Trophoblast cell (in vitro differentiated cells and primary cell): ENCODE measurements around the gene DYRK1A.

ENCODE experiments used
- DNase-seq, 2 donors: peaks; one replicate each; pipeline ENCODE4 v3.0.0-alpha.2; 2016
- H2AFZ ChIP-seq: 2 replicates; pipeline ENCODE4 v1.6.1; 2013; ENCODE audit warnings: low read length, moderate library complexity, mild to moderate bottlenecking; ENCODE audit not compliant: insufficient read depth, poor library complexity
- H2AK5ac ChIP-seq: 2 replicates; pipeline ENCODE4 v1.6.1; 2013; ENCODE audit warnings: mild to moderate bottlenecking, low read length
- H2BK120ac ChIP-seq: 2 replicates; pipeline ENCODE4 v1.6.1; 2013; ENCODE audit warnings: low read length, mild to moderate bottlenecking, moderate library complexity; ENCODE audit not compliant: insufficient read depth, poor library complexity
- H2BK12ac ChIP-seq: 2 replicates; pipeline ENCODE4 v1.6.1; 2013; ENCODE audit warnings: mild to moderate bottlenecking, low read length, moderate library complexity
- H2BK5ac ChIP-seq: 2 replicates; pipeline ENCODE4 v1.6.1; 2013; ENCODE audit warnings: low read length, low read depth, moderate library complexity, mild to moderate bottlenecking; ENCODE audit not compliant: poor library complexity
- H3K14ac ChIP-seq: 2 replicates; pipeline ENCODE4 v1.6.1; 2013; ENCODE audit warnings: mild to moderate bottlenecking, low read length
- H3K18ac ChIP-seq: 2 replicates; pipeline ENCODE4 v1.6.1; 2013; ENCODE audit warnings: mild to moderate bottlenecking, low read length
- H3K23ac ChIP-seq: 2 replicates; pipeline ENCODE4 v1.6.1; 2013; ENCODE audit warnings: low read length
- H3K27ac ChIP-seq: 2 replicates; pipeline ENCODE4 v1.5.1; 2013; ENCODE audit warnings: low read depth, mild to moderate bottlenecking, inconsistent platforms, low read length, moderate library complexity
- H3K27me3 ChIP-seq: 2 replicates; pipeline ENCODE4 v1.6.1; 2013; ENCODE audit warnings: inconsistent platforms, mild to moderate bottlenecking, low read length, moderate library complexity; ENCODE audit not compliant: insufficient read depth
- H3K36me3 ChIP-seq, 2 experiments: 1 replicate in 1 of 2; 2 replicates in 1 of 2; pipeline ENCODE4 v1.6.1; 2013; ENCODE audit warnings: low read length in 2 of 2, mild to moderate bottlenecking in 2 of 2, moderate library complexity in 1 of 2; ENCODE audit not compliant: insufficient read depth in 2 of 2, control insufficient read depth in 1 of 2
- H3K4ac ChIP-seq: 2 replicates; pipeline ENCODE4 v1.6.1; 2013; ENCODE audit warnings: low read depth, mild to moderate bottlenecking, low read length, moderate library complexity
- H3K4me1 ChIP-seq, 2 experiments: 1 replicate in 1 of 2; 2 replicates in 1 of 2; pipeline ENCODE4 v1.6.1; 2013; ENCODE audit warnings: low read length in 2 of 2, mild to moderate bottlenecking in 2 of 2, moderate library complexity in 1 of 2; ENCODE audit not compliant: insufficient read depth in 2 of 2, control insufficient read depth in 1 of 2
- H3K4me2 ChIP-seq: 2 replicates; pipeline ENCODE4 v1.6.1; 2013; ENCODE audit warnings: inconsistent platforms, mild to moderate bottlenecking, low read length, moderate library complexity
- H3K4me3 ChIP-seq: 2 replicates; pipeline ENCODE4 v1.5.1; 2013; ENCODE audit warnings: mild to moderate bottlenecking, low read depth, low read length, inconsistent platforms
- H3K79me1 ChIP-seq: one replicate; pipeline ENCODE4 v1.6.1; 2013; ENCODE audit warnings: low read length
- H3K79me2 ChIP-seq: 2 replicates; pipeline ENCODE4 v1.6.1; 2013; ENCODE audit warnings: low read length, mild to moderate bottlenecking; ENCODE audit not compliant: control insufficient read depth, insufficient read depth, poor library complexity
- H3K9ac ChIP-seq: 2 replicates; pipeline ENCODE4 v1.6.1; 2013; ENCODE audit warnings: mild to moderate bottlenecking, low read length
- H3K9me3 ChIP-seq: 2 replicates; pipeline ENCODE4 v1.6.1; 2013; ENCODE audit warnings: low read depth, mild to moderate bottlenecking, control low read depth, inconsistent platforms, low read length; ENCODE audit not compliant: insufficient read depth
- H4K12ac ChIP-seq: 2 replicates; pipeline ENCODE4 v1.6.1; 2013; ENCODE audit warnings: low read depth, mild to moderate bottlenecking, low read length, moderate library complexity
- H4K8ac ChIP-seq: 2 replicates; pipeline ENCODE4 v1.6.1; 2013; ENCODE audit warnings: low read depth, mild to moderate bottlenecking, low read length, moderate library complexity
- H4K91ac ChIP-seq: one replicate; pipeline ENCODE4 v1.6.1; 2013; ENCODE audit warnings: low read depth, mild to moderate bottlenecking, low read length, moderate library complexity
- WGBS: extraction: QIAGEN DNeasy Blood & Tissue Kit; methylation state at CpG from one replicate; pipeline ENCODE4 v1.1.7; 2013; ENCODE audit warnings: missing lambda C conversion rate; ENCODE audit not compliant: insufficient read length, insufficient coverage; ENCODE audit errors: extremely low coverage; 5-methylcytosine and 5-hydroxymethylcytosine counted together

Gene DYRK1A

DNA sequence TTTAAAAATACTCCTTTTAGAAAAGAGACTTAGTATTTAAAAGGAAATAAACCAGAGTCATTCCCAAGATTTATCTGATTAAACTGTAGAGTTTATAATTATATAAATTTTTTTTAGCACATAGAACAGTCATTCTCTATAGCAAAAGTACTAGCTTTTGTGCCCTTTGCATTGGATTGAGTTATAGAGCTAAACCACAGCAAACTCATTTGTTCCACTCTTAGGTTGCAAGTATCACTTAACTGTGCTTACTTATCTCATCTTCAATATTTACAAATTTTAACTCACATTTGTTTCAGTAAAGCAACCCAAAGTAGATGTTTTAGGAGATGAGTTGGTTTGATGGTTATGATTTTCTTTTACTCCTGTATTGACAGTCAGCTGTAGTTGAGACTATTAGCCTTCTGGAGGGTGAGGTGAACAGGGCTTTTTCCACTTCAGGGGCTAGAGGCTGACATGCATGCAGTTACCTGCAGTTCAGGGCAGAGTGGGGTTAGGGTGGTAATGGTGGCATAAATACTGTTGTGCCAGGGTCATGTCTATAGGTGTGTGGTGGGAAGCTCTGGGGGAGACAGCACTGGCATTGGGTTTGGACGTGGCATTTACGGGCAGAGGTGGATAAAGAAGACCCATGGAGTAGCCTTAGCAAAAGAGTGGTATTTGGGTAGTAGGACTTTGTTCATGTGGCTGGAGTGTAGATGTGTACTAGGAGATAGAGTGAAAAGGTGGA, 42.1 kb downstream of the DYRK1A start:
- Histone ChIP-seq H3K36me3 (no peaks in the 10 kb centered on the region), H3K4me1 (peaks cover 0 to 2% of the 10 kb centered on the region in 2 experiments), H4K91ac (no peak overlapping the region), H2BK12ac (peak overlapping the region; percentile 34), H3K9me3 (no peaks in the 10 kb centered on the region), H3K18ac (peak overlapping the region; percentile 52), H3K27me3 (no peaks in the 10 kb centered on the region), H2AFZ (no peak overlapping the region), H3K4ac (peak overlapping the region; percentile 100), H3K14ac (no peak overlapping the region), H3K79me1 (no peaks in the 10 kb centered on the region), H2AK5ac (no peak overlapping the region), H4K12ac (no peak overlapping the region), H3K27ac (no peak overlapping the region), H3K23ac (no peak overlapping the region), H3K79me2 (peaks cover 21% of the 10 kb centered on the region), H4K8ac (no peak overlapping the region), H3K9ac (no peak overlapping the region), H3K4me2 (no peak overlapping the region), H2BK5ac (no peak overlapping the region), H2BK120ac (no peak overlapping the region), H3K4me3 (no peak overlapping the region)
- WGBS = no CpG with 5 or more reads among the region's 2 CpGs
- DNase-seq = no peak

DNA sequence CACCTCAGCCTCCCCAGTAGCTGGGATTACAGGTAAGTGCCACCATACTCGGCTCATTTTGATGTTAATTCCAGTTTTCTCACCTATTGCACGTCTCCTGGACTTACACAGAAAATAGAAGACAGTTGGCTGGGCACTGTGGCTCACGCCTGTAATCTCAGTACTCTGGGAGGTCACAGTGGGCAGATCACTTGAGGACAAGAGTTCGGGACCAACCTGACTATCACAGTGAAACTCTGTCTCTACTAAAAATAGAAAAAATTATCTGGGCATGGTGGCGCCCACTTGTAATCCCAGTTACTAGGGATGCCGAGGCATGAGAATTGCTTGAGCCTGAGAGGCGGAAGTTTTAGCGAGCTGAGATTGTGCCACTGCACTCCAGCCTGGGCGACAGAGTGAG, 44.1 kb downstream of the DYRK1A start:
- no peak overlapping the region for H3K18ac ChIP-seq
- H4K12ac ChIP-seq = no peak overlapping the region

DNA sequence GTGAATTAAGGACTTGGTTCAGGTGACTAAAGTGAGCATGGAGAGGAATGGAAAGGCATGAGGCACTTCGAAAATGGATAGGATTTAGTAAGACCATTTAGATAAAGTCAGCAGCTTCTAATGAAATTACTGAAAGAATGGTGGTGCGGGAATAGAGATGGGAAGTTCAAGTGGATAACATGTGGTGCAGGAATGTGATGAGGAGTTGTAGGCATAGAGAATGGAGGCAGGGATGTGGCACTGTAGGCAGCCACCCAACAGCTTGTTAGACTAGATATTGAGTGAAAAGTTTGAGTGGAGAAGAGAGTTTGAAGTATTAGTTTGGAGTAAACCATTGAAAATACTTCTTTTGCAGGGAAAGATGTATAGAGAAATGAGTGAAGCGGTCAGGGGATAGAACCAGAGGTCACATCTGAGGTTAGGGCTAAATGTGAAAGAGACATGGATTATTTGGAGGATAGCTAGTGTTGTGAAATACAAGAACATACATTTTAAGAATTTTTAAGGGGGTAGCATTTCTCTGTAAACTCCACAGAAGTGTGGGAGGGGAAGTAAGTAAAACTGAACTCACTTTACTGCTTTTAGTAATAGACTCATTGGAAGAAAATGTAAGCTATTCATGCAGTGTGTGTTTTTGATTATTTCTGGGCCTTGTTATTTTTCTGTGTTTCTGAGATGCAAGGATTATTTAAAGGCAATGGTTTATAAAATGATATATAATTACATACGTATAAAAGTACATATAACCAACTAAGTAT, 46.2 kb downstream of the DYRK1A start:
- no peak overlapping the region for H2AFZ ChIP-seq
- WGBS = 100% methylated on average over 1 of the region's 4 CpGs
- H3K4ac ChIP-seq = peak overlapping the region; percentile 67
- H3K14ac ChIP-seq = no peak overlapping the region
- no peak overlapping the region for H2AK5ac ChIP-seq
- no peaks in the 10 kb centered on the region for H3K9me3 ChIP-seq
- no peak overlapping the region for H3K18ac ChIP-seq
- H2BK12ac ChIP-seq = no peak overlapping the region
- no peaks in the 10 kb centered on the region for H3K79me1 ChIP-seq
- no peak overlapping the region for H3K27ac ChIP-seq
- peaks cover 0 to 2% of the 10 kb centered on the region in 2 experiments for H3K36me3 ChIP-seq
- peak in 1 of 2 donors; percentile 23 for DNase-seq
- no peak overlapping the region for H3K9ac ChIP-seq
- H3K4me1 ChIP-seq = peaks cover 0 to 2% of the 10 kb centered on the region in 2 experiments
- no peak overlapping the region for H4K8ac ChIP-seq
- no peak overlapping the region for H3K4me3 ChIP-seq
- no peak overlapping the region for H3K23ac ChIP-seq
- no peak overlapping the region for H4K12ac ChIP-seq
- no peak overlapping the region for H3K4me2 ChIP-seq
- no peak overlapping the region for H2BK120ac ChIP-seq
- H3K79me2 ChIP-seq = peaks cover 14% of the 10 kb centered on the region
- H4K91ac ChIP-seq = no peak overlapping the region
- no peak overlapping the region for H2BK5ac ChIP-seq
- H3K27me3 ChIP-seq = no peaks in the 10 kb centered on the region

More for the DNA sequence above, 44.1 kb downstream of the DYRK1A start:
- WGBS = no CpG with 5 or more reads among the region's 9 CpGs
- Histone ChIP-seq H3K23ac (no peak overlapping the region), H3K4me2 (no peak overlapping the region), H3K36me3 (peaks cover 0 to 2% of the 10 kb centered on the region in 2 experiments), H2BK120ac (no peak overlapping the region), H4K91ac (no peak overlapping the region), H3K79me1 (no peaks in the 10 kb centered on the region), H3K4me3 (no peak overlapping the region), H3K4ac (peak overlapping the region; percentile 74), H4K8ac (no peak overlapping the region), H3K27me3 (no peaks in the 10 kb centered on the region), H2AFZ (no peak overlapping the region), H2BK5ac (no peak overlapping the region), H3K9me3 (no peaks in the 10 kb centered on the region), H2AK5ac (no peak overlapping the region), H3K9ac (no peak overlapping the region), H3K27ac (no peak overlapping the region), H3K79me2 (peaks cover 17% of the 10 kb centered on the region), H3K14ac (no peak overlapping the region), H3K4me1 (peaks cover 0 to 2% of the 10 kb centered on the region in 2 experiments), H2BK12ac (no peak overlapping the region)
- no peak for DNase-seq

DNA sequence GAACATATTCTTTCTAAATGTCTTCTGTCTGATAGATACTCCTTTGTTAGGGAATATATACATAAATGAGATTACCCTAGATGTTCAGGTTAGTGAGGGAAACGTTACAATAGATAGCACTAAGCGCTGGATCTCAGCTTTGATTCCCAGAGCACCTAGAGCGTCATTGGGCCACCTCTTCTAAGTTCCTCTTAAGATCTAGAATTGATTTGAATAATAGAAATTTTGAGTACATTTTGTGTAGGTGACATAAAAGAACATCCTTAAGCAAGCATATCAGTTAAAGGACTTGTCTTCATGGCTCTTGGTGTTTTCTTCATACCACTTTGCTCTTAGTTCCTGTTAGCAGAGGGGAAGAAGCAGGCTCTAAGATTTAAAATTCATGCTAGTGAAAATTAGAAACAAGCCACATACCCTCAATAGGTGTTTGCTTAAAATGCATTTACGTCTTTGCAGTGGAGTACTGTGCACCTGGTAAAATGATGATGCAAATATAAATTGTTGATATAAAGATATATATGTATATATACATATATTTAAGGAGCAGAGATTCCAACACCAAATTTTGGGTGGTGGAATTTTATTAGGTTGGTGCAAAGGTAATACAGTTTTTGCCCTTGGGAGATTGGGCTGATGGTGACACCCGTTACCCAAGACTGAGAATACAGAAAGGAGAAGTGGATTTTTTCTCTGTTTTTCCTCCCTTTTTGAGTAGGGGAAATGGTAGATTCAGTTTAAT, 47.1 kb downstream of the DYRK1A start:
- Histone ChIP-seq H3K9ac (no peak overlapping the region), H3K36me3 (peaks cover 0 to 2% of the 10 kb centered on the region in 2 experiments), H3K18ac (no peak overlapping the region), H3K23ac (no peak overlapping the region), H2AK5ac (no peak overlapping the region), H3K79me2 (peaks cover 13% of the 10 kb centered on the region), H2BK12ac (no peak overlapping the region), H3K4me2 (no peak overlapping the region), H3K4me3 (no peak overlapping the region), H4K91ac (no peak overlapping the region), H3K79me1 (no peaks in the 10 kb centered on the region), H3K4ac (peak overlapping the region; percentile 62), H3K4me1 (peaks cover 0 to 1% of the 10 kb centered on the region in 2 experiments), H3K9me3 (no peaks in the 10 kb centered on the region), H2BK5ac (no peak overlapping the region), H4K12ac (no peak overlapping the region), H4K8ac (no peak overlapping the region), H3K27me3 (no peaks in the 10 kb centered on the region), H3K14ac (no peak overlapping the region), H2BK120ac (no peak overlapping the region), H2AFZ (no peak overlapping the region), H3K27ac (no peak overlapping the region)
- no peak for DNase-seq
- WGBS = no CpG with 5 or more reads among the region's 5 CpGs
